HuH-7 (cell line): ENCODE data around the gene SOX12.
"Not testable (repeated sequence)": the region's sequence is repeated elsewhere in the genome, so short reads cannot be mapped to it uniquely, and the experiment has no call there.

ENCODE experiments used
- DNase-seq: peaks from one replicate; pipeline ENCODE4 v3.0.0; 2011; ENCODE audit warnings: low spot score

The SOX12 gene

GRCh38 chr20:328975-329695 lies 3.8 kb downstream of the SOX12 start:
- DNase-seq = no peak

GRCh38 chr20:329851-330232 lies 4.5 kb downstream of the SOX12 start:
- no peak for DNase-seq

DNA sequence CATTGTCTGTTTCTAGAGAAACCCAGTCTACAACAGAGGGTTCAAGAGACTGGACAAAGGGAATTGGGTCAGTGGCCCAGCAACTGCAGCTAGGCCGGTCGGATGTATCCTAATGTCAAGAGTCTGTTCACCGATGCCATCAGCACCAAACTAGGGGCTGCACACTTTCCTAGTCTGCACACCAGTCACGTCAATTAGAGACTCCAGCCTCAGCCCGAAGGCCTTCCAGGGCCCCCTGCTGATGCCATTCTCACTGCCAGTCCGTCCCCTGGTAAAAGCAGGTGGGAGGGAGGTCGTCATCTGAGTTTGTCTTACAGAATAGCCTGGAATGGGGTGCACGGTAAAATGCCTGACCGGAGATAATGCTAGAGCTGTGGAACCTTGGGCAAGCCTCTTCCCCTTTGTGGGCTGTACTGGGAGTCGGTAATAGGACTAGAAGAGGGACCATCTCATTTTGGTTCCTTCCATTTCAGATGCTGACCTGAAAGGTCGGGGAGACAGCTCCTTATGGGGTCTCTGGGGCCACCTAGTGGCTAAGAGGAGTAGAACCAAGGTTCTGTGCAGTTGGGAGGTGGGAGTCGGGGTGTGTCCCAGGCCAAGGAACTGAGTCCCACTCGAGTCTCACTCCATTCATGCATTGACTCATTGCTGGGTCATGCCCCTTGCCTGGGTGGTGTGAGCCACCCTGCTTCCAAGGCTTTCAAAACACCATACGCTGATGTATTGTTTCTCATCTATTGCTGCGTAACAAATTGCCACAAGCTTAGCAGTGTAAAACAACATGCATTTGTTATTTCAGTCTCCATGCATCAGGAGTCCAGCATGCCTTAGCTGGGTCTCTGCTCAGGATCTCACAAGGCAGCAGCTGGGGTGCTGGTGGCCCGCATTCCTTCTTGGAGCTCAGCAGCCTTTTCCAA lies 5.1 kb downstream of the SOX12 start:
- peak; percentile 75 for DNase-seq

- DNase-seq = no peak
Measured at GRCh38 chr20:334578-334977, 9.2 kb downstream of the SOX12 start.

DNA sequence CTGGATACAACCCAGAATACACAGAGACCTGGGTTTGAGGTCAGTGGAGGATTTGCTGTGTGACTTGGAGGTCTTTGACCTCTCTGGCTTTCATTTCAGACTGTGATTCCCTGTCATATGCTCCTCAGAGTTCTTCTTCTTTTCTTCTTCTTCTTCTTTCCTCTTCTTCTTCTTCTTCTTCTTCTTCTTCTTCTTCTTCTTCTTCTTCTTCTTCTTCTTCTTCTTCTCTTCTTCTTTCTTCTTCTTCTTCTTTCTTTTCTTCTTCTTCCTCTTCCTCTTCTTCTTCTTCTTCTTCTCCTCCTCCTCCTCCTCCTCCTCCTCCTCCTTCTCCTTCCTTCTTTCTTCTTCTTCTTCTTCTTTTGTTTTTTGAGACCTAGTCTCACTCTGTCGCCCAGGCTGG lies 10.7 kb downstream of the SOX12 start:
- DNase-seq = not testable (repeated sequence)

GRCh38 chr20:341682-342081 lies 16.3 kb downstream of the SOX12 start:
- DNase-seq = no peak

GRCh38 chr20:343107-343506 lies 17.8 kb downstream of the SOX12 start:
- DNase-seq = no peak

DNA sequence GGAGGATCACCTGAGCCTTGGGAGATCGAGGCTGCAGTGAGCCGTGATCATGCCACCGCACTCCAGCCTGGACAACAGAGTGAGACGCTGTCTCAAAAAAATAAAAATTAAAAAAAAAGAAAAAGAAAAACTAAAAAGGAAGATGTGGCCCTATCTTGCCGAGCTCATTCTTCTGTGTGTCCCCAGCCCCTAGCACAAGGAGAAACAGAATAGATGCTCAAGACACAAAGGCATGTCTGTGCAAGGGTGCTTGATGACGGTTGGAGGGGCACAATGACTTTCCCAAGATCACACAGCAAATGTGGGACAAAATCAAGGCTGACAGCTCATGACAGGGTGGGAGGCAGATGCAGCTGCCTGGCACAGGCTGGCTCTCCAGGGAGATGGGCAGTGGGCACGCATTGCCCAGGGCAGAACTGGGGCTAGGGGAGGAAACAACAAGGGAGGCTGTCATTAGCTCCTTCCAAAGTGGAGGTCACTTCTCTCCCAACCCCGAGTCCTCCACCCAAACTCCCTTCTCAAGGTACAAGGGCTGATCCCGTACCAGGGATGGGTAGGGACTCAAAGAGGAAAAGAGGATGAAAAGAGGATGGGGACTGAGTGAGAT lies 20.8 kb downstream of the SOX12 start:
- no peak for DNase-seq

GRCh38 chr20:346640-347316 lies 21.4 kb downstream of the SOX12 start, which contains the start of gene NRSN2:
TSS of gene NRSN2 (plus strand) at chr20:347111. CDS start at chr20:349644, 2,533 bp downstream.
- peak; percentile 77 for DNase-seq

- DNase-seq = no peak
Measured at GRCh38 chr20:347317-347639, 21.9 kb downstream of the SOX12 start.

- DNase-seq = peak; percentile 97
Measured at GRCh38 chr20:347640-348484, 22.5 kb downstream of the SOX12 start.

GRCh38 chr20:348972-349841 lies 23.9 kb downstream of the SOX12 start:
- DNase-seq = no peak

DNA sequence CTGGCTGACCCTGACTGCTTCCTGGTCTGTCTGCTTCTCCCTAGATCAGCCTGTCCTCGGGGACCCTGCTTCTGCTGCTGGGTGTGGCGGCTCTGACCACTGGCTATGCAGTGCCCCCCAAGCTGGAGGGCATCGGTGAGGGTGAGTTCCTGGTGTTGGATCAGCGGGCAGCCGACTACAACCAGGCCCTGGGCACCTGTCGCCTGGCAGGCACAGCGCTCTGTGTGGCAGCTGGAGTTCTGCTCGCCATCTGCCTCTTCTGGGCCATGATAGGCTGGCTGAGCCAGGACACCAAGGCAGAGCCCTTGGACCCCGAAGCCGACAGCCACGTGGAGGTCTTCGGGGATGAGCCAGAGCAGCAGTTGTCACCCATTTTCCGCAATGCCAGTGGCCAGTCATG lies 27.8 kb downstream of the SOX12 start:
- DNase-seq = no peak

GRCh38 chr20:354298-354977 lies 29.1 kb downstream of the SOX12 start:
- DNase-seq = peak; percentile 90

DNA sequence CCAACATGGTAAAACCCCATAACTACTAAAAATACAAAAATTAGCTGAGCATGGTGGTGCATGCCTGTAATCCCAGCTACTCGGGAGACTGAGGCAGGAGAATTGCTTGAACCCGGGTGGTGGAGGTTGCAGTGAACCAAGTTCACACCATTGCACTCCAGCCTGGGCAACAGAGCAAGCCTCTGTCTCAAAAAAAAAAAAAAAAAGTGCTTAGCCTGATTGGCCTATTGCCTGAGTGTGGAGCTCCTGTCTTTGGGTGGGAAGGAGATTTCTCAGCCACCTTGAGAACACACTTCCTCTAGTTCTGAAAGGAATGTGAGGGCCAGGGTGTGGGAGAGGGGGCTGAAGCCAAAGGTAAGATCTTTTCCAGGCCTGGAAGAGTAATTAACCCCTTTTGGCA lies 30.8 kb downstream of the SOX12 start:
- DNase-seq = not testable (repeated sequence)

- no peak for DNase-seq
Measured at GRCh38 chr20:356745-357144, 31.4 kb downstream of the SOX12 start.

- DNase-seq = no peak
Measured at GRCh38 chr20:358891-359555, 33.7 kb downstream of the SOX12 start.

DNA sequence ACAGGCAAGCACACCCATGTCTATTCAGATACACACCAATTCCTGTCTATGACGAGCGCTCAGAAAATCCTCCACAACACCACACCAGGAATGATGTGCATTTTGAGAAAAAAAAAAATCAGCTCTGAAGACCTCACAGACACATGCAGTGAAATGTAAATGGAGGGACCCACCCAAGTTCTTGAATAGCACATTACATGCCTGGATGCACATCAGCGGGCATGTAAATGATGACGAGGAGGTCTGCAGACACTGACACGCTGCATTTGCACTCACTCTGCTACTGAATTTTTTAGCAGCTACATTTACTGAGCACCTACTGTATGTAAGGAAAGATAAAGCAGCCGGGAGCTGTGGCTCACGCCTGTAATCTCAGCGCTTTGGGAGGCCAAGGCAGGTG lies 36.2 kb downstream of the SOX12 start:
- no peak for DNase-seq
